Osteocyte (in vitro differentiated cells): Measurements from ENCODE around the gene RINL. TPM values are rescaled to one million over a fixed set of nuclear protein-coding genes. Genes with fewer than 3 reads are reported as not detected.

Source experiments
- DNase-seq: peaks from one replicate; pipeline ENCODE4 v3.0.0; 2021; ENCODE audit warnings: mixed read lengths; ENCODE audit not compliant: unreplicated experiment; ENCODE audit errors: extremely low spot score
- H3K27ac Mint-ChIP-seq: one replicate; pipeline ENCODE4 v1.8.0; 2021; ENCODE audit warnings: mild to moderate bottlenecking, mixed read lengths; ENCODE audit not compliant: unreplicated experiment
- H3K27me3 Mint-ChIP-seq: one replicate; pipeline ENCODE4 v1.8.0; 2021; ENCODE audit warnings: mixed read lengths; ENCODE audit not compliant: unreplicated experiment
- H3K36me3 Mint-ChIP-seq: one replicate; pipeline ENCODE4 v1.8.0; 2021; ENCODE audit warnings: mixed read lengths; ENCODE audit not compliant: unreplicated experiment
- H3K4me1 Mint-ChIP-seq: one replicate; pipeline ENCODE4 v1.8.0; 2021; ENCODE audit warnings: mixed read lengths; ENCODE audit not compliant: unreplicated experiment
- H3K4me3 Mint-ChIP-seq: one replicate; pipeline ENCODE4 v1.8.0; 2021; ENCODE audit warnings: mild to moderate bottlenecking, moderate library complexity, mixed read lengths; ENCODE audit not compliant: unreplicated experiment
- H3K9me3 Mint-ChIP-seq: one replicate; pipeline ENCODE4 v1.8.0; 2021; ENCODE audit warnings: mixed read lengths; ENCODE audit not compliant: unreplicated experiment
- total RNA-seq: library from RNA; stranded (reverse); gene quantifications from 2 replicates; pipeline ENCODE4 v1.2.1, GENCODE V29; 2021
- TF ChIP-seq, protein P1 (sequence below): fragments of 200-600 bp; sonication (generic); IDR thresholded peaks from 2 replicates; pipeline ENCODE4 v1.5.0; 2021; ENCODE audit warnings: antibody characterized with exemption, mild to moderate bottlenecking, moderate library complexity

The RINL gene
- total RNA-seq, 1 donor from 2014 or later: not detected

DNA sequence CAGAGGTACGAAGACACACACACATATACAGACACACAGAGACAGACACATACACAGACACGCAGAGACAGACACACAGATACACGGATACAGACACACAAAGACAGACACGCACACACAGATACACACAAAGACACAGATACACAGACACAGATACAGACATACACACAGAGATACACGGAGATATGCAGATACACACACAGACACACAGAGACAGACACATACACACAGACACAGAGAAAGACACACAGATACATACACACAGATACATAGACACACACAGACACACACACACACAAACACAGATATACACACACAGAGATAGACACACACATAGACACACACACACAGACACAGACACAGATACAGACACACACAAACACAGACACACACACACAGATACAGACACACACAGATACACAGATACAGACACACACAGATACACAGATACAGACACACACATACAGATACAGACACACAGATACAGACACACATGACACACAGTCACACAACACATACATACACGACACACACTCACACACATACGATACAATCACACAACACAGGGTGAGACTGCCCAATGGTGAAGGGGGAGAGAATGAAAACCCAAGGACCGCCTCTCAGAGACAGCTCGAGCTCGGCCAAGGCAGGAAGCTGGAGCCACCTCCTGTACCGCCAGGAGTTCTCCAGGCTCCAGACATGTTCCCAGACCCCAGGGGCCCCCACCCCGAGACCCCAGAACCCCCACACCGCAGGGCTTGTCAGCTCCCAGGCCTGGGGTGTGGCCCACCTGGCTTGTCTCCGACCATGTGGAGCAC, 42.7 kb upstream of the RINL start:
- TF ChIP-seq, protein P1, sequence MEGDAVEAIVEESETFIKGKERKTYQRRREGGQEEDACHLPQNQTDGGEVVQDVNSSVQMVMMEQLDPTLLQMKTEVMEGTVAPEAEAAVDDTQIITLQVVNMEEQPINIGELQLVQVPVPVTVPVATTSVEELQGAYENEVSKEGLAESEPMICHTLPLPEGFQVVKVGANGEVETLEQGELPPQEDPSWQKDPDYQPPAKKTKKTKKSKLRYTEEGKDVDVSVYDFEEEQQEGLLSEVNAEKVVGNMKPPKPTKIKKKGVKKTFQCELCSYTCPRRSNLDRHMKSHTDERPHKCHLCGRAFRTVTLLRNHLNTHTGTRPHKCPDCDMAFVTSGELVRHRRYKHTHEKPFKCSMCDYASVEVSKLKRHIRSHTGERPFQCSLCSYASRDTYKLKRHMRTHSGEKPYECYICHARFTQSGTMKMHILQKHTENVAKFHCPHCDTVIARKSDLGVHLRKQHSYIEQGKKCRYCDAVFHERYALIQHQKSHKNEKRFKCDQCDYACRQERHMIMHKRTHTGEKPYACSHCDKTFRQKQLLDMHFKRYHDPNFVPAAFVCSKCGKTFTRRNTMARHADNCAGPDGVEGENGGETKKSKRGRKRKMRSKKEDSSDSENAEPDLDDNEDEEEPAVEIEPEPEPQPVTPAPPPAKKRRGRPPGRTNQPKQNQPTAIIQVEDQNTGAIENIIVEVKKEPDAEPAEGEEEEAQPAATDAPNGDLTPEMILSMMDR: no peak
- Mint-ChIP-seq H3K4me3 (no peak overlapping the region), H3K27me3 (no peaks in the 10 kb centered on the region), H3K9me3 (no peaks in the 10 kb centered on the region), H3K36me3 (peaks cover 6% of the 10 kb centered on the region), H3K4me1 (no peaks in the 10 kb centered on the region), H3K27ac (no peak overlapping the region)
- DNase-seq: no peak

GRCh38 chr19:38919837-38920601, 41.9 kb upstream of the RINL start:
- Mint-ChIP-seq H3K36me3 (peaks cover 2% of the 10 kb centered on the region), H3K9me3 (no peaks in the 10 kb centered on the region), H3K27ac (no peak overlapping the region), H3K27me3 (no peaks in the 10 kb centered on the region), H3K4me3 (no peak overlapping the region), H3K4me1 (no peaks in the 10 kb centered on the region)
- TF ChIP-seq, protein P1: no peak
- DNase-seq: no peak

GRCh38 chr19:38918526-38918925, 40.5 kb upstream of the RINL start:
- Mint-ChIP-seq H3K27ac (no peak overlapping the region), H3K27me3 (no peaks in the 10 kb centered on the region), H3K4me3 (no peak overlapping the region), H3K4me1 (no peaks in the 10 kb centered on the region), H3K36me3 (peaks cover 2% of the 10 kb centered on the region), H3K9me3 (no peaks in the 10 kb centered on the region)
- TF ChIP-seq, protein P1: no peak
- DNase-seq: no peak

- no peak for DNase-seq
- H3K9me3 Mint-ChIP-seq: no peaks in the 10 kb centered on the region
- no peak overlapping the region for H3K4me3 Mint-ChIP-seq
- no peaks in the 10 kb centered on the region for H3K27me3 Mint-ChIP-seq
- TF ChIP-seq, protein P1: no peak
- no peak overlapping the region for H3K27ac Mint-ChIP-seq
- H3K4me1 Mint-ChIP-seq: no peaks in the 10 kb centered on the region
- H3K36me3 Mint-ChIP-seq: peaks cover 2% of the 10 kb centered on the region
Measured at GRCh38 chr19:38917921-38918491, 39.9 kb upstream of the RINL start.

DNA sequence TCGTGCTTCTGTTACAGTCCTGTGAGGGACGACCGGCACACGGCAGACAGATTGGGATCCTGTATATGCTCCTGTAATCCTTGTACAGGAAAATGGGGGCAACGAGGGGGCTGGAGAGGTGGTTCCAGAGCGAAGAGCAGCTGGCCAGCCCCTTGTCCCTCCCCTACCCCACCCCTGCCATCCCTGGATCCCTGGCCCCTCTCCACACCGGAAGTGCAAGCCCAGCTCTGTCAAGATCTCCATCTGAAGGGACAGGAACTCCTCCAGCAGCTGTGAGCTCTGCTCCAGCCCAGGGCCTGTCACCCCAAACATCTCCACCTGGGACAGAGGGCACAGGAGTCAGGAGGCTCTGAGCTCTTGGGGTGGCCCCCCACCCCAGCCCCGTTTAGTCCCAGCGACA, 39.4 kb upstream of the RINL start:
- Mint-ChIP-seq H3K27ac (no peak overlapping the region), H3K4me1 (no peaks in the 10 kb centered on the region), H3K4me3 (no peak overlapping the region), H3K36me3 (peaks cover 1% of the 10 kb centered on the region), H3K9me3 (no peaks in the 10 kb centered on the region), H3K27me3 (no peaks in the 10 kb centered on the region)
- TF ChIP-seq, protein P1: no peak
- DNase-seq: no peak
